GM21447 (cell line): ENCODE results near the gene MRPS35.

Source experiments
- ATAC-seq: cut with Tn5 transposase; IDR thresholded peaks from one replicate; pipeline ENCODE4 v1.9.1; 2021; ENCODE audit not compliant: unreplicated experiment

MRPS35 gene

DNA sequence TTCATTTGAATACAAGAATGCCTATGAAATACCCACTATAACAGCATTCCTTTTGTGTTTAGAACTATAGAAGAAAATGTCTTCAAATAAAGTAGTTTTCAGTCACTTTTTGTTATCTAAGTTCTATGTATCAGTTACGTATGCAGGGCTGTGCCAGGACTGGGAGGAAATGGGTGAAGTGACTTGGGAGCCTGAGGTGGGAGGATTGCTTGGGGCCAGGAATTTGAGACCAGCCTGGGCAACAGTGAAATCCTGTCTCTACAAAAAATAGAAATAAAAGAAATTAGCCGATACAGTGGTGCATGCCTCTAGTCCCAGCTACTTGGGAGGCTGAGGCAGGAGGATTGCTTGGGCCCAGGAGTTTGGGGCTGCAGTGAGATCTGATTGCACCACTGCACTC lies 92.3 kb downstream of the MRPS35 start:
- no peak for ATAC-seq

DNA sequence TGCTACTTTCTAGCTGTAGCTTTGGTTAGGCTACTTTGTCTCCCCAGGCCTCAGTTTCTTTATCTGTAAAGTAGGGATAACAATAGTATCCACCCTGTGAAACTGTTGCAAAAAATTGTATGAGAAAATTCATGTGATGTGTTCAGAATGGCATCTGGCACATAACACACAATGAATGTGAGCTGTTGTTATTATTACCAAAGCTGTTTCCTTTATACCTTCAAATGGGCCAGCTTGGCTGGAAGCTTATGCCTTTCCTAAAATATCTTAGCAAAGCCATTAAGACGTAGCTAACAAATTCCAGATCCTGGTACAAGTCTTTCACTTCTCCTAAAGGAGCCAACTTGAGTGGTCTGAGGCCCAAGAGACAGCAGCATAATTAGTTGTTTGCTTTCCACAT lies 94.6 kb downstream of the MRPS35 start:
- no peak for ATAC-seq
